GM23338 (cell line): ENCODE measurements around the gene NFATC2IP. TPM values are rescaled to one million over a fixed set of nuclear protein-coding genes. Genes with fewer than 3 reads are reported as not detected.

Source experiments
- ATAC-seq: fragments of 200-7000 bp; cut with Tn5 transposase; 3 replicates; pipeline ENCODE4 v1.9.1; 2020
- DNase-seq: peaks from one replicate; pipeline ENCODE4 v3.0.0-alpha.2; 2015; ENCODE audit warnings: low spot score
- H2AFZ ChIP-seq: fragments of 200-600 bp; sonication (generic); 2 replicates; pipeline ENCODE4 v1.8.0; 2016; ENCODE audit warnings: antibody characterized with exemption, mild to moderate bottlenecking, moderate library complexity
- H3F3A ChIP-seq: fragments of 200-600 bp; sonication (generic); replicated peaks from 2 replicates; pipeline ENCODE4 v1.8.0; 2017; ENCODE audit warnings: antibody characterized with exemption, mixed run types, low read depth
- H3K27ac ChIP-seq: fragments of 200-600 bp; sonication (generic); 2 replicates; pipeline ENCODE4 v1.6.1; 2016; ENCODE audit warnings: low read depth
- H3K27me3 ChIP-seq: fragments of 200-600 bp; sonication (generic); 2 replicates; pipeline ENCODE4 v1.8.0; 2016; ENCODE audit warnings: mild to moderate bottlenecking, mixed run types, moderate library complexity; ENCODE audit not compliant: insufficient read depth
- H3K36me3 ChIP-seq: fragments of 200-600 bp; sonication (generic); 2 replicates; pipeline ENCODE4 v1.8.0; 2016; ENCODE audit warnings: mild to moderate bottlenecking; ENCODE audit not compliant: insufficient read depth
- H3K4me1 ChIP-seq: fragments of 200-600 bp; sonication (generic); 2 replicates; pipeline ENCODE4 v1.8.0; 2016; ENCODE audit warnings: mild to moderate bottlenecking, moderate library complexity; ENCODE audit not compliant: insufficient read depth
- H3K4me2 ChIP-seq: fragments of 200-600 bp; sonication (generic); 2 replicates; pipeline ENCODE4 v1.7.1; 2017; ENCODE audit warnings: mixed run types
- H3K4me3 ChIP-seq: fragments of 200-600 bp; sonication (generic); 2 replicates; pipeline ENCODE4 v1.6.1; 2016; ENCODE audit warnings: mixed run types
- H3K79me2 ChIP-seq: fragments of 200-600 bp; sonication (generic); replicated peaks from 2 replicates; pipeline ENCODE4 v1.8.0; 2017; ENCODE audit warnings: mild to moderate bottlenecking; ENCODE audit not compliant: insufficient read depth
- H3K9me2 ChIP-seq: fragments of 200-600 bp; sonication (generic); 2 replicates; pipeline ENCODE4 v1.8.0; 2017; ENCODE audit not compliant: insufficient read depth
- H4K20me1 ChIP-seq: fragments of 200-600 bp; sonication (generic); replicated peaks from 2 replicates; pipeline ENCODE4 v1.8.0; 2017; ENCODE audit warnings: mild to moderate bottlenecking; ENCODE audit not compliant: insufficient read depth
- H3K27ac Mint-ChIP-seq: 2 replicates; pipeline ENCODE4 v1.8.0; 2020; ENCODE audit warnings: inconsistent platforms, mild to moderate bottlenecking, moderate library complexity, mixed read lengths
- H3K27me3 Mint-ChIP-seq: 3 replicates; pipeline ENCODE4 v1.8.0; 2022; ENCODE audit warnings: low read depth, mild to moderate bottlenecking, moderate library complexity, mixed read lengths, inconsistent platforms; ENCODE audit not compliant: insufficient read depth, poor library complexity
- H3K36me3 Mint-ChIP-seq: 3 replicates; pipeline ENCODE4 v1.8.0; 2021; ENCODE audit warnings: low read depth, mild to moderate bottlenecking, inconsistent platforms, moderate library complexity, mixed read lengths
- H3K4me1 Mint-ChIP-seq: 3 replicates; pipeline ENCODE4 v1.8.0; 2020; ENCODE audit warnings: mild to moderate bottlenecking, inconsistent platforms, mixed read lengths
- H3K4me3 Mint-ChIP-seq: 3 replicates; pipeline ENCODE4 v1.8.0; 2021; ENCODE audit warnings: moderate library complexity, mild to moderate bottlenecking, inconsistent platforms, mixed read lengths
- H3K9me3 Mint-ChIP-seq: 3 replicates; pipeline ENCODE4 v1.8.0; 2020; ENCODE audit warnings: moderate library complexity, mild to moderate bottlenecking, inconsistent platforms, mixed read lengths
- CREB1 ChIP-seq: fragments of 250-450 bp; sonication (Bioruptor Pico); IDR thresholded peaks from 2 replicates; pipeline ENCODE4 v1.5.0; 2020; ENCODE audit warnings: low read depth, mild to moderate bottlenecking, moderate library complexity
- EZH2 ChIP-seq: fragments of 200-600 bp; sonication (generic); IDR thresholded peaks from one replicate; pipeline ENCODE4 v1.8.0; 2017; ENCODE audit warnings: antibody characterized with exemption, mild to moderate bottlenecking, low read depth; ENCODE audit not compliant: unreplicated experiment
- EZH2phosphoT487 ChIP-seq: fragments of 200-600 bp; sonication (generic); IDR thresholded peaks from one replicate; pipeline ENCODE4 v1.8.1; 2018; ENCODE audit warnings: antibody characterized with exemption; ENCODE audit not compliant: unreplicated experiment
- JUNB ChIP-seq: IDR thresholded peaks from one replicate; pipeline ENCODE4 v1.6.1; 2016; ENCODE audit warnings: antibody characterized with exemption; ENCODE audit not compliant: unreplicated experiment
- NANOG ChIP-seq: IDR thresholded peaks from 2 replicates; pipeline ENCODE4 v1.6.1; 2016; ENCODE audit warnings: antibody characterized with exemption, borderline replicate concordance
- ZNF114 ChIP-seq: fragments of 250-450 bp; sonication (Bioruptor Pico); IDR thresholded peaks from 2 replicates; pipeline ENCODE4 v1.5.0; 2020; ENCODE audit warnings: mild to moderate bottlenecking, moderate library complexity
- ZNF331 ChIP-seq: fragments of 250-450 bp; sonication (Bioruptor Pico); IDR thresholded peaks from 2 replicates; pipeline ENCODE4 v1.5.0; 2020; ENCODE audit warnings: low read depth, mild to moderate bottlenecking, moderate library complexity
- polyA plus RNA-seq: library from polyadenylated mRNA; unstranded; fragments of >200 nt; fragmentation: Nextera tagmentation; extraction: Ambion mirVana; gene quantifications from 2 replicates; pipeline ENCODE4 v1.2.1, GENCODE V29; 2016
- total RNA-seq: library from RNA; depleted of rRNA; stranded (reverse); fragments of >200 nt; shearing (Covaris generic); gene quantifications from 2 replicates; pipeline ENCODE4 v1.2.3, GENCODE V29; 2014
- TF ChIP-seq, protein P1 (sequence below): IDR thresholded peaks from one replicate; pipeline ENCODE4 v1.6.1; 2018; ENCODE audit warnings: antibody characterized with exemption; ENCODE audit not compliant: unreplicated experiment
- TF ChIP-seq, protein P2 (sequence below): IDR thresholded peaks from 2 replicates; pipeline ENCODE4 v1.6.1; 2016; ENCODE audit warnings: antibody characterized with exemption
- TF ChIP-seq, protein P3 (sequence below), 2 experiments: fragments of 200-600 bp in 1 of 2; sonication (generic) in 1 of 2; conservative IDR thresholded peaks; 2 replicates each; pipeline versions ENCODE4 v1.5.1 to v1.6.1; 2016 to 2017; ENCODE audit warnings: antibody characterized with exemption in 2 of 2, low read depth in 2 of 2, mild to moderate bottlenecking in 2 of 2, moderate library complexity in 1 of 2
- TF ChIP-seq, protein P4 (sequence below): fragments of 250-450 bp; sonication (Bioruptor Pico); IDR thresholded peaks from 2 replicates; pipeline ENCODE4 v1.5.0; 2020; ENCODE audit warnings: mild to moderate bottlenecking, moderate library complexity

Gene NFATC2IP
- total and polyA plus RNA-seq, 2 experiments from 2014 or later = 23.5 to 65.4 TPM

DNA sequence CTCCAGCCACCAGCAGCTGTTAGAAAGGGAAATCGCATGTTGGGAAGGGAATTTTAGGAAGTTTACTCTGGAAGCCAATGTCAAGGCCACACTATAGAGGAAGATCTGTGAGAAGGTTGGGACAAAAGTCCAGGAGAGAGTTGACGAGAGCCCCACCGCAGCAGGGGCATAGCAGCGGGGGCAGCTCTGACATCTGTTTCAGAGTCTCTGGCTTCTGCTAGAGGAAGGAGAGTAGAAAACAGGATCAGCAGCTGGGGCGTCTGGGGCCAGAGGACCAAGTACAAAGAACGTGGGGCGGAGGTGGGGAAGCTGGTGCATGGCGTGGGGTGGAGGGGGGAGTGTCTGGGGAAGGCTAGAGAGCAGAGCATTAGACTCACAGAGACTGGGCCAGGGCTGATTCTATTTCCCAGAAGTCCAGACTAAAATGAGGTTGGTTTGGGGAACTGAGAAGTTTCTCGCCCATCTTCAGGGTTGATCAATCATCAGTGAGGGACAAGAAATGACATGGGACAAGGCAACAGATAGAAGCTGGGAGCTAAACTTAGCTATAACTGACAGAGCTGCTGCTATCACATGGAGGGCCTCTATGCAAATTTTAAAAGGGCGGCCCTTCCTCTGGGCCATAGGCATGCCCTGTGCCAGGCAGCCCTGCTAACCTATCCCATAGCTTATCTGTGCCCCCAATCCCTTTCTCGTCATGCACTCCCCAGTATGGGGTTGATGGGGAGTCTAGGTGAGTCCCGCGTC, 26.9 kb upstream of the NFATC2IP start:
- TF ChIP-seq EZH2phosphoT487 = no peak
- TF ChIP-seq, protein P1, sequence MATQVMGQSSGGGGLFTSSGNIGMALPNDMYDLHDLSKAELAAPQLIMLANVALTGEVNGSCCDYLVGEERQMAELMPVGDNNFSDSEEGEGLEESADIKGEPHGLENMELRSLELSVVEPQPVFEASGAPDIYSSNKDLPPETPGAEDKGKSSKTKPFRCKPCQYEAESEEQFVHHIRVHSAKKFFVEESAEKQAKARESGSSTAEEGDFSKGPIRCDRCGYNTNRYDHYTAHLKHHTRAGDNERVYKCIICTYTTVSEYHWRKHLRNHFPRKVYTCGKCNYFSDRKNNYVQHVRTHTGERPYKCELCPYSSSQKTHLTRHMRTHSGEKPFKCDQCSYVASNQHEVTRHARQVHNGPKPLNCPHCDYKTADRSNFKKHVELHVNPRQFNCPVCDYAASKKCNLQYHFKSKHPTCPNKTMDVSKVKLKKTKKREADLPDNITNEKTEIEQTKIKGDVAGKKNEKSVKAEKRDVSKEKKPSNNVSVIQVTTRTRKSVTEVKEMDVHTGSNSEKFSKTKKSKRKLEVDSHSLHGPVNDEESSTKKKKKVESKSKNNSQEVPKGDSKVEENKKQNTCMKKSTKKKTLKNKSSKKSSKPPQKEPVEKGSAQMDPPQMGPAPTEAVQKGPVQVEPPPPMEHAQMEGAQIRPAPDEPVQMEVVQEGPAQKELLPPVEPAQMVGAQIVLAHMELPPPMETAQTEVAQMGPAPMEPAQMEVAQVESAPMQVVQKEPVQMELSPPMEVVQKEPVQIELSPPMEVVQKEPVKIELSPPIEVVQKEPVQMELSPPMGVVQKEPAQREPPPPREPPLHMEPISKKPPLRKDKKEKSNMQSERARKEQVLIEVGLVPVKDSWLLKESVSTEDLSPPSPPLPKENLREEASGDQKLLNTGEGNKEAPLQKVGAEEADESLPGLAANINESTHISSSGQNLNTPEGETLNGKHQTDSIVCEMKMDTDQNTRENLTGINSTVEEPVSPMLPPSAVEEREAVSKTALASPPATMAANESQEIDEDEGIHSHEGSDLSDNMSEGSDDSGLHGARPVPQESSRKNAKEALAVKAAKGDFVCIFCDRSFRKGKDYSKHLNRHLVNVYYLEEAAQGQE = no peak
- TF ChIP-seq, protein P2, sequence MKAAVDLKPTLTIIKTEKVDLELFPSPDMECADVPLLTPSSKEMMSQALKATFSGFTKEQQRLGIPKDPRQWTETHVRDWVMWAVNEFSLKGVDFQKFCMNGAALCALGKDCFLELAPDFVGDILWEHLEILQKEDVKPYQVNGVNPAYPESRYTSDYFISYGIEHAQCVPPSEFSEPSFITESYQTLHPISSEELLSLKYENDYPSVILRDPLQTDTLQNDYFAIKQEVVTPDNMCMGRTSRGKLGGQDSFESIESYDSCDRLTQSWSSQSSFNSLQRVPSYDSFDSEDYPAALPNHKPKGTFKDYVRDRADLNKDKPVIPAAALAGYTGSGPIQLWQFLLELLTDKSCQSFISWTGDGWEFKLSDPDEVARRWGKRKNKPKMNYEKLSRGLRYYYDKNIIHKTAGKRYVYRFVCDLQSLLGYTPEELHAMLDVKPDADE = no peak
- TF ChIP-seq CREB1 (CRISPR knock-in tag) = no peak
- no peak for TF ChIP-seq NANOG
- no peak for TF ChIP-seq ZNF114 (CRISPR knock-in tag)
- TF ChIP-seq, protein P3, sequence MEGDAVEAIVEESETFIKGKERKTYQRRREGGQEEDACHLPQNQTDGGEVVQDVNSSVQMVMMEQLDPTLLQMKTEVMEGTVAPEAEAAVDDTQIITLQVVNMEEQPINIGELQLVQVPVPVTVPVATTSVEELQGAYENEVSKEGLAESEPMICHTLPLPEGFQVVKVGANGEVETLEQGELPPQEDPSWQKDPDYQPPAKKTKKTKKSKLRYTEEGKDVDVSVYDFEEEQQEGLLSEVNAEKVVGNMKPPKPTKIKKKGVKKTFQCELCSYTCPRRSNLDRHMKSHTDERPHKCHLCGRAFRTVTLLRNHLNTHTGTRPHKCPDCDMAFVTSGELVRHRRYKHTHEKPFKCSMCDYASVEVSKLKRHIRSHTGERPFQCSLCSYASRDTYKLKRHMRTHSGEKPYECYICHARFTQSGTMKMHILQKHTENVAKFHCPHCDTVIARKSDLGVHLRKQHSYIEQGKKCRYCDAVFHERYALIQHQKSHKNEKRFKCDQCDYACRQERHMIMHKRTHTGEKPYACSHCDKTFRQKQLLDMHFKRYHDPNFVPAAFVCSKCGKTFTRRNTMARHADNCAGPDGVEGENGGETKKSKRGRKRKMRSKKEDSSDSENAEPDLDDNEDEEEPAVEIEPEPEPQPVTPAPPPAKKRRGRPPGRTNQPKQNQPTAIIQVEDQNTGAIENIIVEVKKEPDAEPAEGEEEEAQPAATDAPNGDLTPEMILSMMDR (conservative IDR thresholded peaks at IDR 0.05; ENCODE audit: low read depth in 2 of 2) = no peak
- no peak for TF ChIP-seq ZNF331 (CRISPR knock-in tag)
- TF ChIP-seq, protein P4, sequence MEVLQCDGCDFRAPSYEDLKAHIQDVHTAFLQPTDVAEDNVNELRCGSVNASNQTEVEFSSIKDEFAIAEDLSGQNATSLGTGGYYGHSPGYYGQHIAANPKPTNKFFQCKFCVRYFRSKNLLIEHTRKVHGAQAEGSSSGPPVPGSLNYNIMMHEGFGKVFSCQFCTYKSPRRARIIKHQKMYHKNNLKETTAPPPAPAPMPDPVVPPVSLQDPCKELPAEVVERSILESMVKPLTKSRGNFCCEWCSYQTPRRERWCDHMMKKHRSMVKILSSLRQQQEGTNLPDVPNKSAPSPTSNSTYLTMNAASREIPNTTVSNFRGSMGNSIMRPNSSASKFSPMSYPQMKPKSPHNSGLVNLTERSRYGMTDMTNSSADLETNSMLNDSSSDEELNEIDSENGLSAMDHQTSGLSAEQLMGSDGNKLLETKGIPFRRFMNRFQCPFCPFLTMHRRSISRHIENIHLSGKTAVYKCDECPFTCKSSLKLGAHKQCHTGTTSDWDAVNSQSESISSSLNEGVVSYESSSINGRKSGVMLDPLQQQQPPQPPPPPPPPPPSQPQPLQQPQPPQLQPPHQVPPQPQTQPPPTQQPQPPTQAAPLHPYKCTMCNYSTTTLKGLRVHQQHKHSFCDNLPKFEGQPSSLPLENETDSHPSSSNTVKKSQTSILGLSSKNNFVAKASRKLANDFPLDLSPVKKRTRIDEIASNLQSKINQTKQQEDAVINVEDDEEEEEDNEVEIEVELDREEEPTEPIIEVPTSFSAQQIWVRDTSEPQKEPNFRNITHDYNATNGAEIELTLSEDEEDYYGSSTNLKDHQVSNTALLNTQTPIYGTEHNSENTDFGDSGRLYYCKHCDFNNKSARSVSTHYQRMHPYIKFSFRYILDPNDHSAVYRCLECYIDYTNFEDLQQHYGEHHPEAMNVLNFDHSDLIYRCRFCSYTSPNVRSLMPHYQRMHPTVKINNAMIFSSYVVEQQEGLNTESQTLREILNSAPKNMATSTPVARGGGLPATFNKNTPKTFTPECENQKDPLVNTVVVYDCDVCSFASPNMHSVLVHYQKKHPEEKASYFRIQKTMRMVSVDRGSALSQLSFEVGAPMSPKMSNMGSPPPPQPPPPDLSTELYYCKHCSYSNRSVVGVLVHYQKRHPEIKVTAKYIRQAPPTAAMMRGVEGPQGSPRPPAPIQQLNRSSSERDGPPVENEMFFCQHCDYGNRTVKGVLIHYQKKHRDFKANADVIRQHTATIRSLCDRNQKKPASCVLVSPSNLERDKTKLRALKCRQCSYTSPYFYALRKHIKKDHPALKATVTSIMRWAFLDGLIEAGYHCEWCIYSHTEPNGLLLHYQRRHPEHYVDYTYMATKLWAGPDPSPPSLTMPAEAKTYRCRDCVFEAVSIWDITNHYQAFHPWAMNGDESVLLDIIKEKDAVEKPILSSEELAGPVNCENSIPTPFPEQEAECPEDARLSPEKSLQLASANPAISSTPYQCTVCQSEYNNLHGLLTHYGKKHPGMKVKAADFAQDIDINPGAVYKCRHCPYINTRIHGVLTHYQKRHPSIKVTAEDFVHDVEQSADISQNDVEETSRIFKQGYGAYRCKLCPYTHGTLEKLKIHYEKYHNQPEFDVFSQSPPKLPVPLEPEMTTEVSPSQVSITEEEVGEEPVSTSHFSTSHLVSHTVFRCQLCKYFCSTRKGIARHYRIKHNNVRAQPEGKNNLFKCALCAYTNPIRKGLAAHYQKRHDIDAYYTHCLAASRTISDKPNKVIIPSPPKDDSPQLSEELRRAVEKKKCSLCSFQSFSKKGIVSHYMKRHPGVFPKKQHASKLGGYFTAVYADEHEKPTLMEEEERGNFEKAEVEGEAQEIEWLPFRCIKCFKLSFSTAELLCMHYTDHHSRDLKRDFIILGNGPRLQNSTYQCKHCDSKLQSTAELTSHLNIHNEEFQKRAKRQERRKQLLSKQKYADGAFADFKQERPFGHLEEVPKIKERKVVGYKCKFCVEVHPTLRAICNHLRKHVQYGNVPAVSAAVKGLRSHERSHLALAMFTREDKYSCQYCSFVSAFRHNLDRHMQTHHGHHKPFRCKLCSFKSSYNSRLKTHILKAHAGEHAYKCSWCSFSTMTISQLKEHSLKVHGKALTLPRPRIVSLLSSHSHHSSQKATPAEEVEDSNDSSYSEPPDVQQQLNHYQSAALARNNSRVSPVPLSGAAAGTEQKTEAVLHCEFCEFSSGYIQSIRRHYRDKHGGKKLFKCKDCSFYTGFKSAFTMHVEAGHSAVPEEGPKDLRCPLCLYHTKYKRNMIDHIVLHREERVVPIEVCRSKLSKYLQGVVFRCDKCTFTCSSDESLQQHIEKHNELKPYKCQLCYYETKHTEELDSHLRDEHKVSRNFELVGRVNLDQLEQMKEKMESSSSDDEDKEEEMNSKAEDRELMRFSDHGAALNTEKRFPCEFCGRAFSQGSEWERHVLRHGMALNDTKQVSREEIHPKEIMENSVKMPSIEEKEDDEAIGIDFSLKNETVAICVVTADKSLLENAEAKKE (CRISPR knock-in tag) = no peak
- no peak for TF ChIP-seq EZH2
- TF ChIP-seq JUNB = no peak
- peak overlapping the region; percentile 95 for H3K4me3 Mint-ChIP-seq
- ATAC-seq (peak; percentile 16), DNase-seq (peak; percentile 53)
- Histone ChIP-seq H3F3A (peaks cover 20% of the 10 kb centered on the region), H3K4me1 (peaks cover 10% of the 10 kb centered on the region), H2AFZ (peak overlapping the region; percentile 95), H3K27me3 (no peaks in the 10 kb centered on the region), H3K4me3 (peak overlapping the region; percentile 98), H3K27ac (peak overlapping the region; percentile 94), H3K4me2 (peak overlapping the region; percentile 97), H3K36me3 (0 out of 2 replicates have a peak, but pooled peaks cover under 1% of the 10 kb centered on the region), H4K20me1 (no peaks in the 10 kb centered on the region; the same call in 1 of the 2 replicates), H3K79me2 (0 out of 2 replicates have a peak, but pooled peaks cover 4% of the 10 kb centered on the region), H3K9me2 (no peaks in the 10 kb centered on the region)
- peaks cover 14% of the 10 kb centered on the region; the same call in 2 of the 3 replicates for H3K36me3 Mint-ChIP-seq
- H3K4me1 Mint-ChIP-seq = peaks cover 11% of the 10 kb centered on the region
- H3K9me3 Mint-ChIP-seq = no peaks in the 10 kb centered on the region; the same call in 1 of the 3 replicates
- H3K27ac Mint-ChIP-seq = peak overlapping the region; percentile 96
- H3K27me3 Mint-ChIP-seq = peaks cover 14% of the 10 kb centered on the region
